Epithelial cell of esophagus (primary cell): ENCODE results near the gene BNIPL.

ENCODE experiments used
- DNase-seq: peaks from one replicate; pipeline ENCODE4 v3.0.0; 2010; ENCODE audit warnings: low read depth
- H3K4me3 ChIP-seq: 2 replicates; pipeline ENCODE4 v1.5.1; 2011; ENCODE audit warnings: mild to moderate bottlenecking, low read length, control low read depth
- TF ChIP-seq, protein P1 (sequence below): IDR thresholded peaks from 2 replicates; pipeline ENCODE4 v1.5.1; 2011; ENCODE audit warnings: low read depth, mild to moderate bottlenecking, low read length, control low read depth, inconsistent platforms; ENCODE audit not compliant: insufficient read depth; ENCODE audit errors: missing control alignments

BNIPL gene

GRCh38 chr1:150997126-150997872 lies 39.1 kb upstream of the BNIPL start:
- H3K4me3 ChIP-seq, result no peak overlapping the region
- no peak for DNase-seq
- TF ChIP-seq, protein P1, sequence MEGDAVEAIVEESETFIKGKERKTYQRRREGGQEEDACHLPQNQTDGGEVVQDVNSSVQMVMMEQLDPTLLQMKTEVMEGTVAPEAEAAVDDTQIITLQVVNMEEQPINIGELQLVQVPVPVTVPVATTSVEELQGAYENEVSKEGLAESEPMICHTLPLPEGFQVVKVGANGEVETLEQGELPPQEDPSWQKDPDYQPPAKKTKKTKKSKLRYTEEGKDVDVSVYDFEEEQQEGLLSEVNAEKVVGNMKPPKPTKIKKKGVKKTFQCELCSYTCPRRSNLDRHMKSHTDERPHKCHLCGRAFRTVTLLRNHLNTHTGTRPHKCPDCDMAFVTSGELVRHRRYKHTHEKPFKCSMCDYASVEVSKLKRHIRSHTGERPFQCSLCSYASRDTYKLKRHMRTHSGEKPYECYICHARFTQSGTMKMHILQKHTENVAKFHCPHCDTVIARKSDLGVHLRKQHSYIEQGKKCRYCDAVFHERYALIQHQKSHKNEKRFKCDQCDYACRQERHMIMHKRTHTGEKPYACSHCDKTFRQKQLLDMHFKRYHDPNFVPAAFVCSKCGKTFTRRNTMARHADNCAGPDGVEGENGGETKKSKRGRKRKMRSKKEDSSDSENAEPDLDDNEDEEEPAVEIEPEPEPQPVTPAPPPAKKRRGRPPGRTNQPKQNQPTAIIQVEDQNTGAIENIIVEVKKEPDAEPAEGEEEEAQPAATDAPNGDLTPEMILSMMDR, result no peak

DNA sequence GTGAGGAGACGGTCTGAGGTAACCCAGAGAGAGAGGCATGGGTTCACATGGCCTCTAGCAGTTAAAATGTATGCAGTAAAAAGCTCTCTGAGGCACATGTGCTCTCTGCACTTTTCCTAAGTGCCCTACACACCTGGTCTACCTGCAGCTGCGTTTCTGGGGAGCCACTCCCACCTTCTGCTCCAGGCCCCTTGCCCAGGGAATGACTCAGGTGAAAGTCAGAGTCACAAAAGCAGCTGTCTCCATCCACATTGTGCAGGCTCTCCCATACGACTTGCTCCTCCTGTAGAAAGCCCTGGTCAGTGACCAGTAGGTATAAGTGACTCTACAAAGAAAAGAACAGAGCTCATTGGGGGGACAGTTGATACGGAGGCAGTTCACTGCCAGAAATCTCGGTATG lies 38.4 kb upstream of the BNIPL start:
- peak; percentile 51 for DNase-seq

GRCh38 chr1:150999051-150999674 lies 37.2 kb upstream of the BNIPL start:
- DNase-seq, result peak; percentile 44
- TF ChIP-seq, protein P1, result no peak
- H3K4me3 ChIP-seq, result no peak overlapping the region

More for the DNA sequence above, 38.4 kb upstream of the BNIPL start:
- H3K4me3 ChIP-seq, result no peak overlapping the region
- TF ChIP-seq, protein P1, result no peak

DNA sequence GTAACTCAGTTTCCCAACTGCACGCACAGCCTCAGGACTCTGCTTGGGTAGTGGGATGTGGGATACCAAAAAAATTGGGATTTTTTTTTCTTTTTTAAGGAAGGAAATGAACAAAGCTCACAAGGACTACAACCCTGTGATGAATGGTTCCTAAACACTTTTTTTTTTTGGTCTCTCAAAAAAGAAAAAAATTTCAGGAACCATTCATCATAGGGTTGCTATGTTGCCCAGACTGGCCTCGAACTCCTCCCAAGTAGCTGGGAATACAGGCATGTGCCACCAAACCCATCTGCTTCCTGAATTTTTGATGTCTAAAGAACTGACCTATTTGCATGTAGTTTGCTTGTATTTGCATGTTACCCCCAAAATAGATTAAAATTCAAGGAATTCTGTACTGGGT lies 36.5 kb upstream of the BNIPL start:
- no peak for DNase-seq
- no peak overlapping the region for H3K4me3 ChIP-seq
- TF ChIP-seq, protein P1, result no peak

- no peak for DNase-seq
- no peak overlapping the region for H3K4me3 ChIP-seq
- TF ChIP-seq, protein P1, result no peak
These were observed 36.0 kb upstream of the BNIPL start for GRCh38 chr1:151000408-151000807.

DNA sequence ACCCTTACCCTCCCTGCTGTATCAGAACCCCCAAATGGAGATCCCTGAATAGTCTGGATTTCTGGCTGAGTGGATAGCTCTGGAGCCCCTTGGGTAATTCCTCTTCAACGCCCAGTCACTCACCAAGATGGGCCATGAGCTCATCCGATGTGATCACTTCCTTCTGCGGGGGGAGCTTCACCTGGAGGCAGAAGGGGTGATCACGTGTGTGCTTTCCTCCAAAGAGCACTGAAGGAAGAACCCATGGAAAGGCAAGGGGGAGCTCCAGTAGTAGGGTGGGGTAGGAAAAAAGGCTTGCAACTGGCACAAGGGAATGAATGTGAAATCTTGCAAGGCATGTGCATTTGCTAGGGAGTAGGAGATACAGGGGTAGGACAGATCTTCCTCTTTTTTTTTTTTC lies 34.8 kb upstream of the BNIPL start:
- peak; percentile 67 for DNase-seq
- no peak overlapping the region for H3K4me3 ChIP-seq
- TF ChIP-seq, protein P1, result no peak
